Omental fat pad (tissue), 4 donors: Measurements from ENCODE around the gene HSPA9. TPM values are rescaled to one million over a fixed set of nuclear protein-coding genes. Genes with fewer than 3 reads are reported as not detected.

ENCODE experiments used
- ATAC-seq: fragments of 150-250 bp; one replicate; pipeline ENCODE4 v1.9.1; 2016; ENCODE audit warnings: mild to moderate bottlenecking, moderate library complexity; ENCODE audit not compliant: low FRiP score
- DNase-seq: peaks from one replicate; pipeline ENCODE4 v3.0.0-alpha.2; 2019; ENCODE audit warnings: low spot score
- total RNA-seq, 4 donors: library from RNA; depleted of rRNA; stranded (reverse); fragments of >200 nt; gene quantifications; one replicate each; pipeline ENCODE4 v1.1.0, GENCODE V29; 2016
- TF ChIP-seq, protein P1 (sequence below), 3 donors: fragments of 450-650 bp; IDR thresholded peaks; one replicate each; pipeline ENCODE4 v1.5.1; 2016 to 2017; ENCODE audit warnings: antibody characterized with exemption in 3 of 3, mild to moderate bottlenecking in 3 of 3, moderate library complexity in 2 of 3

HSPA9 gene
- total RNA-seq, 4 donors from 2014 or later = 212 to 482 (median 318) TPM

DNA sequence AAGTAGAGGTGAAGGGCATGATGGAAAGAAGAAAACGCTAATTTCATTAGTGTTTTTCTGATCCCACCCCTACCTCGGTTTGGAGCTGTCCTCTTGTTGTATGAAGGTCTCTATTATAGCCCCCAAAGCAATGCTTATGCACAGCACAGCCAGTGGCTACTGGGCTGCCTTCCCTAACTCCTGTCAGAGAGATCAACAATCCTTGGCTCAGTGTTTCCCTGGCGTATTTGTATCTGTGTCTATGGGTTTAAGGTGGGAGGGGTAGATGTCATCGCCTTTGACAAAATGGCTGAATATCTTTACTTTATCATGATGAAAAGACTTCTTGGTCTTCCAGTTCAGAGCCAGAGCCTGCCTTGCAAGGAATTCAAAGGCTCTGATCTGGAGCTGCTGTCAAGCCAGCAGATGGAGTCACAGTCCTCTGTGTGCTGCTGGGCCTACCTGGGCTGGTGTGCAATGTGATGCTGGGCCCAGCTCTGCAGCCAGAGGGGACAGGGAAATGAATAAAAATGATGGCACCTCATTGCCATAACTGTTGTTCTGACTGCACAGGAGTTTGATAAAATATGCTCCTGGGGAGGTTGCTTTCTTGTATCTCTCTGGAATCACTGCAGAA lies 20.1 kb upstream of the HSPA9 start:
- TF ChIP-seq, protein P1, sequence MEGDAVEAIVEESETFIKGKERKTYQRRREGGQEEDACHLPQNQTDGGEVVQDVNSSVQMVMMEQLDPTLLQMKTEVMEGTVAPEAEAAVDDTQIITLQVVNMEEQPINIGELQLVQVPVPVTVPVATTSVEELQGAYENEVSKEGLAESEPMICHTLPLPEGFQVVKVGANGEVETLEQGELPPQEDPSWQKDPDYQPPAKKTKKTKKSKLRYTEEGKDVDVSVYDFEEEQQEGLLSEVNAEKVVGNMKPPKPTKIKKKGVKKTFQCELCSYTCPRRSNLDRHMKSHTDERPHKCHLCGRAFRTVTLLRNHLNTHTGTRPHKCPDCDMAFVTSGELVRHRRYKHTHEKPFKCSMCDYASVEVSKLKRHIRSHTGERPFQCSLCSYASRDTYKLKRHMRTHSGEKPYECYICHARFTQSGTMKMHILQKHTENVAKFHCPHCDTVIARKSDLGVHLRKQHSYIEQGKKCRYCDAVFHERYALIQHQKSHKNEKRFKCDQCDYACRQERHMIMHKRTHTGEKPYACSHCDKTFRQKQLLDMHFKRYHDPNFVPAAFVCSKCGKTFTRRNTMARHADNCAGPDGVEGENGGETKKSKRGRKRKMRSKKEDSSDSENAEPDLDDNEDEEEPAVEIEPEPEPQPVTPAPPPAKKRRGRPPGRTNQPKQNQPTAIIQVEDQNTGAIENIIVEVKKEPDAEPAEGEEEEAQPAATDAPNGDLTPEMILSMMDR (IDR thresholded peaks at IDR 0.05) = no peak
- DNase-seq (no peak), ATAC-seq (no peak)

DNA sequence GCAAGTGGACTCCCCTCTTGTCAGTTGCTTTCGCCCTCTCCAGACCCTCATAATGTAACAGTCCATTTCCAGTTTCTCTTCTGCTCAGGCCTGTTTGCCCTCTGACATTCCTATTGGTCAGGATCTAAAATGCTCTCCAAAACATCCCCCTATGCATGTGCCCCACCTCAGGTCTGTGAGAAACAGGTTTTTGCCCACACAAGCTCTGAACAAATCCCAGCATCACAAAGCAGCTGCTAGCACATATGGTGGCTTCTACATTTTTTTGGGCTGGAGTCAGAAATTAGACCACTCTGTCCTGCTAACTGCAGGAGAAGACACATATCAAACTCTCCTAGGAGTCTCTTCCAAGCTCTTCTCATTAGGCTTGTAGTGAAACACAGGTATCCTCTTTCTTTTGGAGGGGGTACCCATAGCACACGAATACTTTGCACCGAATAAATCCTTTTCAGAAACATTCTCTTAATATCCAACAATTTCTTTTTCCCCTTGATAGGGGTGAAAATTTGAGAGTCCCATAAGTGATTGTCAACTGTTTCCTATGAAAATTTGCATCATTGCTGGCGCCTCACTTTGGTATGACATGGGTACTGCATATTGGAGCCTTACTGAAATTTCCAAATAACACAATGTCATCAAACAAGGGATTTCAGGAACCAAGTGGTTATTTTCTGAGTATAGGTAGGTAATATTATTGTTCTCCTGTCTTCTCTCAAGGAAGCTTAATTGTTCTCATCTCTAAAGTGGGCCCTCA lies 19.3 kb upstream of the HSPA9 start:
- ATAC-seq = no peak
- DNase-seq = no peak
- TF ChIP-seq, protein P1 (IDR thresholded peaks at IDR 0.05) = no peak

DNA sequence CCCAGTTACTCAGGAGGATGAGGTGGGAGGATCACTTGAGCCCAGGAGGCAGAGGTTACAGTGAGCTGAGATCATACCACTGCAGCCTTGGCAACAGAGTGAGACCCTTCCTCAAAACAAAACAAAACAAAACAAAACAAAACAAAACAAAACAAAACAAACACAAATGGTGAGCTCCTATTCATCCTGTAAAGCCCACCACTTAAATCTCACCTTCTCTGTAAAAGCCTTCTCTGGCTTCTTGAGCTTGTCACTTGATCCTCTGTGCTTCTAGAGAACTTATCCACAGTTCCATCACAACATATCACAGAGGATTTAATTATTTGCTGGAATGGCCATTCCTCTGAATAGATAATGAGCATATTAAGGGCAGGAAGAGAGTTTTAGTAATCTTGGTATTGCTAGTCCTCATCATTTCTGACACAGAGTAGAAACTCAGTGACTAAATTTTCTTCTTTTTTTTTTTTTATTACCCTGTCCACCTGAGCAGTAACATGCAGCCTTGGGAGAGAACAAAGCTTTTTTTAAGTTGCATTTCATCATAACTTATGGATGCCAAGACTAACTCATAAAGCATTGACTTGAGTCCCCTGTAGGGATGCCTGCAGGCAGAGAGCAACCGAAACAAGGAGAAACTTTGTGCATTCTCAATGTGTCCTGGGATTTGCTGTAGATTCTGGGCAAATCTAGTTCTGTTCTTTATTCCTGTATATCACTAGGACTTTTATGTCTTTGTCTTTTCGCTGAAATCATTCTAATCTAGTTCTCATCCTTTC lies 13.0 kb upstream of the HSPA9 start:
- ATAC-seq (no peak), DNase-seq (no peak)
- TF ChIP-seq, protein P1 (IDR thresholded peaks at IDR 0.05) = no peak

DNA sequence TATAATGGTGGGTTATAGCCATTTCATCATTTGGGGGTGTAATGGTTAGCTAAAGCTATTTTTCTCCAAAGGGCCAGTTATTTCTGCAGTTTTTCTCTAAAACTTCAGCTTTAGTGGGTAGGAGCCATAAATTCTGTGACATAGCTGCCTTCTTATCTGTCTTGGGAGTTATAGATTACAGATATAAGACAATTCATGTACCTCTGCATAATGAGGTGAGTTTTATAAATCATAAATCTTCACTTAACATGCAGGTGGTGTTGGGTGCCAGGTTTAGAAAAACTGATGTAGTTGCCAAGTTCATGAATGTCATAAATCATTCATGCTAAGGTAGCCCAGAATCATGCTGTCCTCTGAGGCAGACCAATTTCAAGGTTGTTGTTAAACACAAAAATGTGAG lies 10.0 kb upstream of the HSPA9 start:
- TF ChIP-seq, protein P1 (IDR thresholded peaks at IDR 0.05) = no peak
- no peak for ATAC-seq
- no peak for DNase-seq

DNA sequence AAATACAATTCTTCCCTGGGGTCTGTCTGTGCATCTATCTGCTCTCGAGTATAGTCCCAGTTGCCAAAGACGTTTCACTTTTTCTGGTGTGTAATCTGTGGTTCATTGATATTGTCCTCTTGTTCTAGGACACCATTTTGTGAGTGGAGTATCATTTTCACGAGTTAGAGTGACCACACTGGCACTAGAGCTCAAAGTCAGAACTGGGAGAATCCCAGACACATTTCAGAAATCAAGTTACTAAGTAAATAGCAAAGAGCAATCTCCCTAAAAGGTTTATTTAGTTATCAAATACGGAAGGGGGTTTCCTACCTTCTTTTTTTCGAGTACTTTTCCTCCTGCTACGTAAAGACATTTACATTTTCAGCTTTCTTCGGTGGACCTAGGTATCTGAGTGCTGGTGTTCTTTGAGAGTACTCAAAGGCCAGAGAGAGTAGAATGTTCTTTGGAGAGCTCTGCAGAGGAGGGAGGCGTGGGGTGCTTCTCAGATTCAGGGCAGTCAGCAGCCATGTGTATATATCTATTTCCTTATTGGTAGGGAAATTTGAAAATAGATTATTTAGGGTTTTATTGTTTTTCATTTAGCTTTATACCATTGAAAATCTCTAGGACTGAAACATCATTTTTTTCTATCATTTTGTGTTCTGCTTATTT lies 8.9 kb upstream of the HSPA9 start:
- TF ChIP-seq, protein P1 (IDR thresholded peaks at IDR 0.05) = no peak
- no peak for ATAC-seq
- DNase-seq = no peak

DNA sequence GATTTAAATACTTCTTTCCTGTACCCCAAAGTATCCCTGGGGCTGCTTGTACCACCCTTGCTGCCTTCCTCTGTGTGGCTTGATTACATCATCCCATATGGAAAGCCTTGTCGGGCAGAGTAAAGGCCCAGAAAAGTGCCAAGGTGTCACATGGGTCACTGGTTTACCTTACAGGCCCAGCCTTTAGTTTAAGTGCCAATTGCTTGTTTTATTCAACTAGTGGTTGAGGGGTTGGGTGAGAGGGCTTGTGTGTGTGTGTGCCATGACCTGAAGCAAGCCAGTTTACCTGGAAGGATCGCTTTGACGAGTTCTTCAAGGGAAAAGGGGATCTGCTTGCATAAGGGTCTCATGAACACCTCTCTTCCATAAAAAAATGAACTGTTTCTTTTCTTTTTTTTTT lies 7.8 kb upstream of the HSPA9 start:
- DNase-seq (no peak), ATAC-seq (no peak)
- TF ChIP-seq, protein P1 (IDR thresholded peaks at IDR 0.05) = no peak
